ENCODE results near the gene FUS. TPM values are rescaled to one million over a fixed set of nuclear protein-coding genes. Genes with fewer than 3 reads are reported as not detected.
A peak's percentile ranks its signal among the peaks of the same experiment; 100 is the strongest.

Gene FUS
- total RNA-seq, 2 donors from 2014 or later, result 48.6 to 87.5 TPM

DNA sequence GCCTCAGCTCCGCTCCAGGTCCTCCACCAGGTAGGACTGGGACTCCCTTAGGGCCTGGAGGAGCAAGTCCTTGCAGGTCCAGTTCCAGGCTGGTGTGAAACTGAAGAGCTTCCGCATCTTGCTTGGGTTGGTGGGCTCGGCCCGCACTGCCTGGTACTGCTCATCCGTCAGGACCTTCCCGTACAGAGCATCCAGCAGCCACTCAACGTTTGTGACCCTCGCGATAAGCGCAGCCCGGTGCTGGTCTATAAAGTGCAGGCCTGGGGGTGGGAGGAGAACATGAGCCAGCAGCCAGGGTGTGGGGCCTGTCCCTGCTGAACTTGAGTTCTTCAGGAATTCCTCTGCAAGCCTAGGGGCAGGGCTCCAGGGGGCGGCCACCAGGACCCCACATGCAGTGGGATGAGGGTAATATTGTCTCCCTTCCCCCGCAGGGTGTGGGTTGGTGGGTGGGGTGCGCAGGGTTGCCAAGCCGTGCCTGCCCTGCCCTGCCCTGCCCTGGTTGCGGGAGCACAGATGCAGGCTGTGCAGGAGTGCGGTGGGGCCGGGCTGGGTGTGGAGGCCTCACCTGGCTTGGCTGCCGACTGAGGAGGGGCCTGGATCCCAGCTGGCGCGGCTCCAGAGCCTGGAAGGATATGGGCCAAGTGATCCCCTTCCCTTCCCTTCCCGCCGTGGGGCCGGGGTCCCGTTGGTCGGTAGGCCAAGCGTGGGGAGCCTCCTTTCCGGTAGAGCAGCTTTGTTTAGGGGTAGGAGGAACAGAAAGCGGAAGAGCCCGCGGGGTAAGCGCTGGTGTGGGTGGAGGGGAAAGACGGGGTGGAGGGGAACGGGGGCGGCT is 21.9 kb downstream of the FUS start:
- Histone ChIP-seq H3K36me3 (no peaks in the 10 kb centered on the region), H3K4me3 (peak overlapping the region; percentile 53 to 61), H3K9me3 (no peaks in the 10 kb centered on the region), H3K4me1 (replicated peaks) (no peaks in the 10 kb centered on the region), H3K27ac (peak overlapping the region; percentile 47 to 78), H3K27me3 (replicated peaks; ENCODE audit: insufficient read depth) (no peaks in the 10 kb centered on the region)
- DNase-seq (ENCODE audit: low spot score), result no peak
- TF ChIP-seq POLR2A (IDR thresholded peaks at IDR 0.05) (no peak), CTCF (IDR thresholded peaks at IDR 0.05) (no peak), POLR2AphosphoS5 (IDR thresholded peaks at IDR 0.05) (no peak)
- intact Hi-C loops (cut with DNase I), result no loop called here
- 9% methylated on average over 29 of the region's 35 CpGs for WGBS

DNA sequence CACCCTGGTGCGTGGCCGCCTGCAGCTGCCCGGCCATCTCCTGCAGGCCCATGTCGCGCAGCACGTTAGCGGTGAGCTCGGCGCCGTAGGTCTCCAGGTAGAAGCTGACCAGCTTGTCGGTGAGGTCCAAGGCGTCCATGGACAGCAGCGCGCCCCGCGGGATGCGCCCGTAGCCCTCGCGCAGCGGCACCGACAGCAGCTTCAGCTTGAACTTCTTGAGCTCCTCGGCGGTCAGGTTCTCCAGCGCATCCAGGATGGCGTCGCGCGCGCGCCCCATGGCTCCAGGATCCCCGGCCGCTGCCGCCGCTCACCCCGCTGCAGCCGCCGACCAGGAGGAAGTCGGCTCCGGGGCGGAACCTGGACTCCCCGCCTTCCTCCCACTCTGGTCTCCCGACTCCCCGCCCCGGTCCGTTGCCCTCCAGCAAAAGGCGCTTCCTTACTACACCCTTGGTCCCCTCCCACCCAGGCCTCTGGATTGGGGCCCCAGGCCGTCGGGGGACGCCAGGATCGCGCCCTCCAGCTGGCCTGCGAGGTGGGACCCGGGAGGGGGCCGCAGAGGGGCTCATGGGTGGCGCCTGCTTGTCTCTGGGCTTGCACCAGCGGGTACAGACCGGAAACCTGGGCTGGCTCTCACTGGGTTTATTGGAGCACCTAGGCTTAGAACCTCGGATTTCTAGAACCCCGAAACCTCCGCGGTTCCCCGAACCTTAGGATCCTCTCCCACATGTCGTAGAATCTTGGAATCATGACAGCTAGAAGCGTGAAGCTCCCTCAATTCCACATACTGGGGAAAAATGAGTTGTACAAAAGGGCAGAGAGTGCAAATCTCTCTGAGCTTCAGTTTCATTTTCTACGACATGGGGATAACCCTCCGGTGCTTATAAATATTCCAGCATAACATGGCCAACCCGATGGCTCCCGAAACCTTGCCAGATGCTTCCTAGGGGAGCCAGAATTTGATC is 22.8 kb downstream of the FUS start, which contains the start of gene PYCARD:
PYCARD (minus strand) TSS at position 347 of the 962 bp plus-strand sequence; CDS start at position 277, 70 bp downstream.
- H3K27me3 ChIP-seq (replicated peaks; ENCODE audit: insufficient read depth), result no peaks in the 10 kb centered on the region
- no peak for TF ChIP-seq POLR2AphosphoS5 (IDR thresholded peaks at IDR 0.05)
- TF ChIP-seq CTCF (IDR thresholded peaks at IDR 0.05), result no peak
- no peak for TF ChIP-seq POLR2A (IDR thresholded peaks at IDR 0.05)
- H3K36me3 ChIP-seq, result no peaks in the 10 kb centered on the region
- H3K4me1 ChIP-seq (replicated peaks), result no peaks in the 10 kb centered on the region
- H3K9me3 ChIP-seq, result no peaks in the 10 kb centered on the region
- peak; percentile 21 for DNase-seq (ENCODE audit: low spot score)
- H3K27ac ChIP-seq, result peak within 1 kb of the TSS; percentile 47 to 78
- H3K4me3 ChIP-seq, result peak within 1 kb of the TSS; percentile 53 to 61
- intact Hi-C loops (cut with DNase I), result no loop called here
- WGBS, result 3% methylated on average over 41 of the region's 69 CpGs

DNA sequence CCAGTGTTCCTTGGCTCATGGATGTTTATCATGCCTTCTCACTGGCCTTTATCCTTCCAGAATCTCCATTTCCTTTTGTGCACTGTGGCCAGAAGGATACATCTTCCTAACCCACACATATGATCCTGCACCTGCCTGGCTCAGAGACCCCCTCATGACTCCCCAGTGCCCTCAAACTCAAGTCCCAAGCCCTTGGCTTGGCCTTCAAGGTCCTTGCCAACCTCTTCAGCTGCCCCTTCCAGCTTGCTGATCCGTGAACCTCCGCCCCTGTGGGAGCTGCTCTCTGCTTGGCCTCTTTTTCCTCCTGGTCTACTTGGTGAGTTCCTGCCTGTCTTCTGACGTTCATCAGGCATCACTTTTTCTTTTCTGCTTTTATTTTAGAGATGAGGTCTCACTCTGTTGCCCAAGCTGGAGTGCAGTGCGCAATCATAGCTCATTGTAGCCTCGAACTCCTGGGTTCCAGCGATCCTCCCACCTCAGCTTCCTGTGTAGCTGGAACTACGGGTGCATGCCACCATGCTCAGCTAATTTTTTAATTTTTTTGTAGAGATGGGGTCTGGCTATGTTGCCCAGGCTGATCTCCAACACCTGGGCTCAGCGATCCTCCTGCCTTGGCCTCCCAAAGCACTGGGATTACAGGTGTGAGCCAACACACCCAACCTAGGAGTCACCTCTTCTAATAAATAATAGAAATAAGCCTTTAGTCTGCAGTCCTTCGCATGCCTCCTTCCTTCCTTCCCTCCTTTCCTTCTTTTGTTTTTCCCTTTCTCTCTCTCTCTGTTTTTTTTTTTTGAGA is 25.1 kb downstream of the FUS start:
- TF ChIP-seq POLR2AphosphoS5 (IDR thresholded peaks at IDR 0.05) (no peak), CTCF (IDR thresholded peaks at IDR 0.05) (no peak), POLR2A (IDR thresholded peaks at IDR 0.05) (no peak)
- intact Hi-C loops (cut with DNase I), result no loop called here
- Histone ChIP-seq H3K4me3 (no peak overlapping the region), H3K9me3 (no peaks in the 10 kb centered on the region), H3K27me3 (replicated peaks; ENCODE audit: insufficient read depth) (no peaks in the 10 kb centered on the region), H3K4me1 (replicated peaks) (no peaks in the 10 kb centered on the region), H3K36me3 (no peaks in the 10 kb centered on the region), H3K27ac (no peak overlapping the region)
- 91% methylated on average over 9 of the region's 9 CpGs for WGBS
- DNase-seq (ENCODE audit: low spot score), result no peak

- Histone ChIP-seq H3K4me3 (no peak overlapping the region), H3K4me1 (replicated peaks) (no peaks in the 10 kb centered on the region), H3K9me3 (no peaks in the 10 kb centered on the region), H3K27me3 (replicated peaks; ENCODE audit: insufficient read depth) (no peaks in the 10 kb centered on the region), H3K27ac (no peak overlapping the region), H3K36me3 (no peaks in the 10 kb centered on the region)
- DNase-seq (ENCODE audit: low spot score), result no peak
- 49% methylated on average over 6 of the region's 6 CpGs for WGBS
- intact Hi-C loops (cut with DNase I), result no loop called here
- TF ChIP-seq POLR2A (IDR thresholded peaks at IDR 0.05), result no peak
- TF ChIP-seq CTCF (IDR thresholded peaks at IDR 0.05), result no peak
- TF ChIP-seq POLR2AphosphoS5 (IDR thresholded peaks at IDR 0.05), result no peak
Observed at GRCh38 chr16:31206776-31207175, 26.8 kb downstream of the FUS start.

All from prostate gland (tissue), 2 donors.